GM12864 (cell line): ENCODE results near the gene RERE.
"Not testable (repeated sequence)": the region's sequence is repeated elsewhere in the genome, so short reads cannot be mapped to it uniquely, and the experiment has no call there.

Source experiments
- DNase-seq: peaks from one replicate; pipeline ENCODE4 v3.0.0-alpha.2; 2011; ENCODE audit warnings: low read depth
- H3K4me3 ChIP-seq: 2 replicates; pipeline ENCODE4 v1.5.1; 2011; ENCODE audit warnings: mild to moderate bottlenecking, low read depth, low read length, control low read depth
- TF ChIP-seq, protein P1 (sequence below): IDR thresholded peaks from 2 replicates; pipeline ENCODE4 v1.5.1; 2011; ENCODE audit warnings: low read depth, mild to moderate bottlenecking, moderate library complexity, low read length, control low read depth, inconsistent platforms; ENCODE audit errors: missing control alignments

Gene RERE

DNA sequence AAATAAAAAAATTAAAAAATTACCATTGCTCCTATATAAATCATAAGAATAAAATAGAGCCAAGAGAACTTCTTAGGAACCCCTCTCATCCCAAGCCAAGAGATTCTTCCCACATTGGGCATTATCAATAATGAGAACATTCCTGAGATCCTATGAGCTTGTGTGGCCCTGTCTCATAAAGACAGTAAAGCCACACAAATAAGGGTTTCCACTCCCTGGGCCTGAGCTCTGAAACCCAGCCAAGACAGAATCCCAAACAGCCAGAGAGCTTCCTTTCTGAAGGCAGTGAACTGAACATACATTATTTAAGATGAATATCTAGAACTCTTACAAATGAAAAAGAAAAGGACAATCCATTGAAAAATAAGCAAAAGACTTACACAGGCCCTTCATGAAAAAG, 431.2 kb downstream of the RERE start:
- H3K4me3 ChIP-seq = no peak overlapping the region
- DNase-seq = no peak
- TF ChIP-seq, protein P1, sequence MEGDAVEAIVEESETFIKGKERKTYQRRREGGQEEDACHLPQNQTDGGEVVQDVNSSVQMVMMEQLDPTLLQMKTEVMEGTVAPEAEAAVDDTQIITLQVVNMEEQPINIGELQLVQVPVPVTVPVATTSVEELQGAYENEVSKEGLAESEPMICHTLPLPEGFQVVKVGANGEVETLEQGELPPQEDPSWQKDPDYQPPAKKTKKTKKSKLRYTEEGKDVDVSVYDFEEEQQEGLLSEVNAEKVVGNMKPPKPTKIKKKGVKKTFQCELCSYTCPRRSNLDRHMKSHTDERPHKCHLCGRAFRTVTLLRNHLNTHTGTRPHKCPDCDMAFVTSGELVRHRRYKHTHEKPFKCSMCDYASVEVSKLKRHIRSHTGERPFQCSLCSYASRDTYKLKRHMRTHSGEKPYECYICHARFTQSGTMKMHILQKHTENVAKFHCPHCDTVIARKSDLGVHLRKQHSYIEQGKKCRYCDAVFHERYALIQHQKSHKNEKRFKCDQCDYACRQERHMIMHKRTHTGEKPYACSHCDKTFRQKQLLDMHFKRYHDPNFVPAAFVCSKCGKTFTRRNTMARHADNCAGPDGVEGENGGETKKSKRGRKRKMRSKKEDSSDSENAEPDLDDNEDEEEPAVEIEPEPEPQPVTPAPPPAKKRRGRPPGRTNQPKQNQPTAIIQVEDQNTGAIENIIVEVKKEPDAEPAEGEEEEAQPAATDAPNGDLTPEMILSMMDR = no peak

- DNase-seq = no peak
- H3K4me3 ChIP-seq = no peak overlapping the region
- TF ChIP-seq, protein P1 = no peak
Observed at GRCh38 chr1:8384577-8384976, 432.9 kb downstream of the RERE start.

DNA sequence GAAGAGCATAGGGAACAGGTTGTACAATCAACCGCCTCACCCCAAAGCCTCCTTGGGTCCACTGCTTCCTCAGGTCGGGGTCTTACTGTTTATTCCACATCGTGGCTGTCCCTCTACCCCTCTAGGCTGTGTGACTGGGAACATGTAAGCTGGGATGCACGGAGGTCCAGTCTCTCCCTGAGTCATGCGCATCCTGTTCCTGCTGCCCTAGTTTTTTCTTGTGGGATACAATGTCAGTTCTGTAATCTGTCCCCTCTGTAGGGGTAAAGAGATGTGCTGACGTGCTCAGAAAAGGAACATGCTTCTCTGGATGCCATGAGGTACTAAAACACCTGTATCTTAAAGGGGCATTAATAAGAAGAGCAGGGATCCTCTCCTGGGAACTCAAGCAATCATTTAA, 433.4 kb downstream of the RERE start:
- no peak overlapping the region for H3K4me3 ChIP-seq
- TF ChIP-seq, protein P1 = no peak
- DNase-seq = no peak

GRCh38 chr1:8382608-8383505, 434.6 kb downstream of the RERE start:
- no peak overlapping the region for H3K4me3 ChIP-seq
- no peak for DNase-seq

GRCh38 chr1:8382051-8382505, 435.4 kb downstream of the RERE start:
- H3K4me3 ChIP-seq = no peak overlapping the region
- no peak for DNase-seq
- TF ChIP-seq, protein P1 = no peak

More at GRCh38 chr1:8382608-8383505, 434.6 kb downstream of the RERE start:
- TF ChIP-seq, protein P1 = no peak

GRCh38 chr1:8381618-8382017, 435.8 kb downstream of the RERE start:
- DNase-seq = no peak
- TF ChIP-seq, protein P1 = no peak
- H3K4me3 ChIP-seq = no peak overlapping the region

GRCh38 chr1:8380310-8380709, 437.1 kb downstream of the RERE start:
- not testable (repeated sequence) for DNase-seq, H3K4me3 ChIP-seq
